Endothelial cell of umbilical vein (primary cell): ENCODE results near the gene CPSF2. TPM values are rescaled to one million over a fixed set of nuclear protein-coding genes. Genes with fewer than 3 reads are reported as not detected.

Experiments used
- BruUV-seq: library from RNA; stranded (reverse); fragments of 400-500 nt; replicated peaks from 2 replicates; lab custom pipeline; 2021; lab: Mats Ljungman, UMichigan
- CTCF ChIA-PET: fragments of 300-600, 350-600 bp; sonication (Branson Sonifier 250); formaldehyde crosslinking; loops from one replicate; lab custom pipeline; 2021; ENCODE audit warnings: antibody characterized with exemption, inconsistent platforms; lab: Charles Lee
- POLR2A ChIA-PET: fragments of 300-600, 350-600 bp; sonication (Branson Sonifier 250); formaldehyde crosslinking; loops from one replicate; lab custom pipeline; 2021; ENCODE audit warnings: antibody characterized with exemption, inconsistent platforms; lab: Charles Lee
- DNase-seq: peaks from one replicate; pipeline ENCODE4 v3.0.0-alpha.2; 2011; ENCODE audit warnings: low read depth, low spot score
- FAIRE-seq: peaks from 2 replicates; lab custom pipeline; 2011; peaks lifted over from hg19 to GRCh38; lab: Jason Lieb, UNC
- H2AFZ ChIP-seq: 2 replicates; pipeline ENCODE4 v1.6.0; 2012; ENCODE audit warnings: low read depth, low read length, control low read depth, inconsistent platforms
- H3K27ac ChIP-seq: 2 replicates; pipeline ENCODE4 v1.5.1; 2011; ENCODE audit warnings: low read depth, mild to moderate bottlenecking, control low read depth, low read length, moderate library complexity; ENCODE audit not compliant: insufficient read depth
- H3K27me3 ChIP-seq, 2 experiments: 2 replicates each; pipeline versions ENCODE4 v1.6.0 to v1.6.1; 2011; ENCODE audit warnings: low read length in 2 of 2, mixed read lengths in 1 of 2; ENCODE audit not compliant: control insufficient read depth in 2 of 2, insufficient read depth in 2 of 2
- H3K36me3 ChIP-seq, 2 experiments: 2 replicates in 1 of 2; 3 replicates in 1 of 2; pipeline ENCODE4 v1.5.1; 2011; ENCODE audit warnings: low read length in 2 of 2, mild to moderate bottlenecking in 1 of 2, moderate library complexity in 1 of 2; ENCODE audit not compliant: control insufficient read depth in 2 of 2, insufficient read depth in 2 of 2; ENCODE audit errors: extremely low read depth in 1 of 2
- H3K4me1 ChIP-seq: 3 replicates; pipeline ENCODE4 v1.5.1; 2011; ENCODE audit warnings: mild to moderate bottlenecking, low read length; ENCODE audit not compliant: control insufficient read depth, insufficient read depth; ENCODE audit errors: extremely low read depth
- H3K4me2 ChIP-seq: 2 replicates; pipeline ENCODE4 v1.6.1; 2011; ENCODE audit warnings: low read length, control low read depth, mixed read lengths; ENCODE audit not compliant: insufficient read depth
- H3K4me3 ChIP-seq, 3 experiments: fragments of 200-600 bp in 1 of 3; sonication (generic), shearing (Covaris generic) in 1 of 3; replicated peaks in 1 of 3; 2 replicates each; pipeline ENCODE4 v1.5.1; 2011 to 2016; ENCODE audit warnings: control low read depth in 3 of 3, low read length in 3 of 3, mild to moderate bottlenecking in 2 of 3, inconsistent platforms in 1 of 3, low read depth in 1 of 3, moderate library complexity in 1 of 3; ENCODE audit not compliant: insufficient read depth in 1 of 3
- H3K79me2 ChIP-seq: 2 replicates; pipeline ENCODE4 v1.6.0; 2012; ENCODE audit warnings: low read length, inconsistent platforms; ENCODE audit not compliant: control insufficient read depth, insufficient read depth
- H3K9ac ChIP-seq: replicated peaks from 2 replicates; pipeline ENCODE3; 2011; ENCODE audit warnings: low read length, control low read depth; ENCODE audit not compliant: insufficient read depth; ENCODE audit errors: extremely low read depth
- H3K9me1 ChIP-seq: replicated peaks from 3 replicates; pipeline ENCODE4 v1.6.0; 2011; ENCODE audit warnings: mild to moderate bottlenecking, low read length; ENCODE audit not compliant: control insufficient read depth, insufficient read depth; ENCODE audit errors: extremely low read depth
- H3K9me3 ChIP-seq: replicated peaks from 2 replicates; pipeline ENCODE4 v1.5.1; 2012; ENCODE audit warnings: low read length, inconsistent platforms; ENCODE audit not compliant: control insufficient read depth, insufficient read depth
- H4K20me1 ChIP-seq: replicated peaks from 2 replicates; pipeline ENCODE3; 2011; ENCODE audit warnings: mild to moderate bottlenecking, low read length; ENCODE audit not compliant: control insufficient read depth, insufficient read depth; ENCODE audit errors: extremely low read depth
- EZH2 ChIP-seq: IDR thresholded peaks from 2 replicates; pipeline ENCODE4 v1.6.1; 2012; ENCODE audit warnings: borderline replicate concordance, low read depth, mild to moderate bottlenecking, moderate library complexity, low read length, inconsistent platforms; ENCODE audit not compliant: severe bottlenecking
- FOS ChIP-seq: IDR thresholded peaks from 2 replicates; pipeline ENCODE4 v1.6.1; 2011; ENCODE audit warnings: mild to moderate bottlenecking, low read length, moderate library complexity, borderline replicate concordance; ENCODE audit not compliant: insufficient read depth
- GATA2 ChIP-seq: IDR thresholded peaks from 2 replicates; pipeline ENCODE4 v1.7.0; 2011; ENCODE audit warnings: low read depth, mild to moderate bottlenecking, moderate library complexity, mixed read lengths, low read length; ENCODE audit not compliant: insufficient read length, insufficient read depth
- JUN ChIP-seq: IDR thresholded peaks from 2 replicates; pipeline ENCODE4 v1.6.1; 2011; ENCODE audit warnings: borderline replicate concordance, low read depth; ENCODE audit not compliant: insufficient read length, insufficient read depth
- MYC ChIP-seq: IDR thresholded peaks from one replicate; pipeline ENCODE4 v1.6.1; 2011; ENCODE audit warnings: mild to moderate bottlenecking, low read depth, low read length
- POLR2A ChIP-seq: IDR thresholded peaks from 2 replicates; pipeline ENCODE4 v1.6.1; 2012; ENCODE audit warnings: low read depth, mild to moderate bottlenecking, control low read depth, low read length
- POLR2AphosphoS5 ChIP-seq: IDR thresholded peaks from 2 replicates; pipeline ENCODE4 v1.6.1; 2012; ENCODE audit warnings: low read depth, mild to moderate bottlenecking, control low read depth, low read length, moderate library complexity; ENCODE audit not compliant: insufficient read depth
- dilution Hi-C: fragments of 300-500 bp; cut with MboI; formaldehyde crosslinking; loops from one replicate; pipeline ENCODE4 v1.15.0; 2019; ENCODE audit warnings: low sequenced_read_pairs; ENCODE audit not compliant: extremely low pct_ligation_motif_present
- intact Hi-C: fragments of 100-400 bp; cut with micrococcal nuclease; formaldehyde crosslinking; loops from one replicate; pipeline ENCODE4 v1.10.0; 2022
- polyA plus RNA-seq, 4 experiments: library from polyadenylated mRNA; depleted of rRNA in 3 of 4; stranded (reverse) in 3 of 4; unstranded in 1 of 4; fragments of >200 nt; gene quantifications; 2 replicates each; pipeline versions ENCODE4 v1.2.1 to v1.2.3, GENCODE V29; 2011 to 2012; ENCODE audit warnings: missing spikeins in 1 of 4
- total RNA-seq: library from RNA; stranded (reverse); gene quantifications from 2 replicates; pipeline ENCODE4 v1.2.3, GENCODE V29; 2021
- TF ChIP-seq, protein P1 (sequence below), 2 donors: IDR thresholded peaks; 1 replicate in 1 of 2; 2 replicates in 1 of 2; pipeline ENCODE4 v1.5.1; 2011; ENCODE audit warnings: low read length in 2 of 2, mild to moderate bottlenecking in 2 of 2, moderate library complexity in 2 of 2, control low read depth in 1 of 2, inconsistent platforms in 1 of 2, low read depth in 1 of 2; ENCODE audit not compliant: insufficient read depth in 1 of 2; ENCODE audit errors: extremely low read depth in 1 of 2
- TF ChIP-seq, protein P2 (sequence below): IDR thresholded peaks from 2 replicates; pipeline ENCODE4 v1.6.1; 2011; ENCODE audit not compliant: insufficient read depth, insufficient read length

The CPSF2 gene
- total and polyA plus RNA-seq, 2 donors (not counting 3 experiments of a cell fraction or from before 2014, with no cell fraction given) = 8.3 to 81.7 TPM

DNA sequence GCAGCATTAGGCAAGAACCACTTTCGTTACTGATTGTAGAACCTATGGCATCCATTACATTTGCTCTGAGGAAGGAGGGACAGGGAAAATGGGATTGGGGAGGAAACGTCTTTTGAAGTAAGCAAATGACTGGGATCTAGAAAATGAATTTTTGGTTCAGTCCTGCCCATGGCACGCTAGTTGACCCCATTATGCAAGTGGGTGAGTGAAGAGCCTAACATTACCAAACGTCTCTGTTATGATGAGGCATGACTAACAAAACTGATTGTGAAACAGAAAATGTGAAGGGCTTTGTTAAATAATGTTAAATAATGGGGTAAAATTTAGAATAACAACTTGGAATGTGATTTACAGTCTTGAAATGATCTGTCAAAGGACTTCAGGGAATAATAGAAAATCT lies 38.9 kb downstream of the CPSF2 start:
- no peaks in the 10 kb centered on the region for H3K9me1 ChIP-seq
- no peaks in the 10 kb centered on the region for H3K9me3 ChIP-seq
- POLR2A ChIA-PET = no interaction called here
- no peak overlapping the region for H3K9ac ChIP-seq
- TF ChIP-seq JUN (no peak), FOS (no peak), GATA2 (no peak), POLR2A (no peak), POLR2AphosphoS5 (no peak), EZH2 (no peak), MYC (no peak)
- TF ChIP-seq, protein P1, sequence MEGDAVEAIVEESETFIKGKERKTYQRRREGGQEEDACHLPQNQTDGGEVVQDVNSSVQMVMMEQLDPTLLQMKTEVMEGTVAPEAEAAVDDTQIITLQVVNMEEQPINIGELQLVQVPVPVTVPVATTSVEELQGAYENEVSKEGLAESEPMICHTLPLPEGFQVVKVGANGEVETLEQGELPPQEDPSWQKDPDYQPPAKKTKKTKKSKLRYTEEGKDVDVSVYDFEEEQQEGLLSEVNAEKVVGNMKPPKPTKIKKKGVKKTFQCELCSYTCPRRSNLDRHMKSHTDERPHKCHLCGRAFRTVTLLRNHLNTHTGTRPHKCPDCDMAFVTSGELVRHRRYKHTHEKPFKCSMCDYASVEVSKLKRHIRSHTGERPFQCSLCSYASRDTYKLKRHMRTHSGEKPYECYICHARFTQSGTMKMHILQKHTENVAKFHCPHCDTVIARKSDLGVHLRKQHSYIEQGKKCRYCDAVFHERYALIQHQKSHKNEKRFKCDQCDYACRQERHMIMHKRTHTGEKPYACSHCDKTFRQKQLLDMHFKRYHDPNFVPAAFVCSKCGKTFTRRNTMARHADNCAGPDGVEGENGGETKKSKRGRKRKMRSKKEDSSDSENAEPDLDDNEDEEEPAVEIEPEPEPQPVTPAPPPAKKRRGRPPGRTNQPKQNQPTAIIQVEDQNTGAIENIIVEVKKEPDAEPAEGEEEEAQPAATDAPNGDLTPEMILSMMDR (IDR thresholded peaks at IDR 0.05; ENCODE audit: extremely low read depth in 1 of 2, insufficient read depth in 1 of 2, low read depth in 1 of 2, low read length in 2 of 2) = no peak
- TF ChIP-seq, protein P2, sequence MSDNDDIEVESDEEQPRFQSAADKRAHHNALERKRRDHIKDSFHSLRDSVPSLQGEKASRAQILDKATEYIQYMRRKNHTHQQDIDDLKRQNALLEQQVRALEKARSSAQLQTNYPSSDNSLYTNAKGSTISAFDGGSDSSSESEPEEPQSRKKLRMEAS = no peak
- H4K20me1 ChIP-seq = no peaks in the 10 kb centered on the region
- CTCF ChIA-PET = no interaction called here
- no peak overlapping the region for H2AFZ ChIP-seq
- BruUV-seq = no TSS peak
- dilution Hi-C loops = no loop called here
- H3K27me3 ChIP-seq = no peaks in the 10 kb centered on the region
- intact Hi-C loops = no loop called here
- DNase-seq (no peak), FAIRE-seq (no peak)
- peaks cover 9 to 11% of the 10 kb centered on the region in 2 experiments for H3K36me3 ChIP-seq
- no peaks in the 10 kb centered on the region for H3K4me1 ChIP-seq
- no peaks in the 10 kb centered on the region for H3K79me2 ChIP-seq
- no peak overlapping the region for H3K4me2 ChIP-seq
- H3K27ac ChIP-seq = no peak overlapping the region
- H3K4me3 ChIP-seq = no peak overlapping the region
